Neural cell (in vitro differentiated cells): ENCODE results near the gene CST9L.

Source experiments
- EP300 ChIP-seq: fragments of 450-650 bp; conservative IDR thresholded peaks from 2 replicates; pipeline ENCODE4 v1.6.1; 2014; ENCODE audit warnings: antibody characterized with exemption, mild to moderate bottlenecking, moderate library complexity; ENCODE audit not compliant: poor library complexity, severe bottlenecking
- EZH2 ChIP-seq: fragments of 200-600, 300-800 bp; shearing (Covaris generic), sonication (generic); IDR thresholded peaks from 2 replicates; pipeline ENCODE4 v1.6.1; 2014; ENCODE audit warnings: antibody characterized with exemption, low read length, borderline replicate concordance, mild to moderate bottlenecking; ENCODE audit not compliant: insufficient read depth, poor library complexity, severe bottlenecking
- POLR2AphosphoS5 ChIP-seq: IDR thresholded peaks from 2 replicates; pipeline ENCODE4 v1.6.1; 2012
- RAD21 ChIP-seq: fragments of 450-650 bp; conservative IDR thresholded peaks from 2 replicates; pipeline ENCODE4 v1.6.1; 2014; ENCODE audit warnings: antibody characterized with exemption, mild to moderate bottlenecking, moderate library complexity
- REST ChIP-seq: IDR thresholded peaks from 2 replicates; pipeline ENCODE4 v1.6.1; 2012; ENCODE audit warnings: borderline replicate concordance
- TAF1 ChIP-seq: IDR thresholded peaks from 2 replicates; pipeline ENCODE4 v1.6.1; 2012; ENCODE audit warnings: low read depth
- TF ChIP-seq, protein P1 (sequence below): fragments of 450-650 bp; IDR thresholded peaks from 2 replicates; pipeline ENCODE4 v1.5.1; 2014; ENCODE audit warnings: antibody characterized with exemption, mild to moderate bottlenecking, moderate library complexity; ENCODE audit not compliant: poor library complexity, severe bottlenecking

DNA sequence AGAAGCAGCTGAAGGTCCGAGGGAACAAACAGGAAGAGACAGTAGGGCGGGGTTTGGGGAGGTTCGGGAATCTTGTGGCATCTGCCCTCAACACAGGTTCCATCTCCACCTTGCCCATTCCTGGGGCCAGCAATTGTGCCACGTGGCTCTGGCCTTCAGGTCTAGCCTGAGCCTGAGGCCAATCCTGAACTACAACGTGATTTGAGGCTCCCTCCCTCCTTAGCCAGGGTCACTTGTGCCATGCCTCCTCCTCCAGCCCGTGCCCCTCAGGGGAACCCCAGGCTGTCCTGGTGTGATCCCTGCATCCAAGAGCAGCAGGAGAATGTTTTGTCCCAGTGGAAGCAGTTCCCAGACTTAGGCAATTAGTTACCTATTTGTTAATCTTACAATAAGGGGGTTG is 34.4 kb upstream of the CST9L start:
- TF ChIP-seq EP300 = no peak
- TF ChIP-seq, protein P1, sequence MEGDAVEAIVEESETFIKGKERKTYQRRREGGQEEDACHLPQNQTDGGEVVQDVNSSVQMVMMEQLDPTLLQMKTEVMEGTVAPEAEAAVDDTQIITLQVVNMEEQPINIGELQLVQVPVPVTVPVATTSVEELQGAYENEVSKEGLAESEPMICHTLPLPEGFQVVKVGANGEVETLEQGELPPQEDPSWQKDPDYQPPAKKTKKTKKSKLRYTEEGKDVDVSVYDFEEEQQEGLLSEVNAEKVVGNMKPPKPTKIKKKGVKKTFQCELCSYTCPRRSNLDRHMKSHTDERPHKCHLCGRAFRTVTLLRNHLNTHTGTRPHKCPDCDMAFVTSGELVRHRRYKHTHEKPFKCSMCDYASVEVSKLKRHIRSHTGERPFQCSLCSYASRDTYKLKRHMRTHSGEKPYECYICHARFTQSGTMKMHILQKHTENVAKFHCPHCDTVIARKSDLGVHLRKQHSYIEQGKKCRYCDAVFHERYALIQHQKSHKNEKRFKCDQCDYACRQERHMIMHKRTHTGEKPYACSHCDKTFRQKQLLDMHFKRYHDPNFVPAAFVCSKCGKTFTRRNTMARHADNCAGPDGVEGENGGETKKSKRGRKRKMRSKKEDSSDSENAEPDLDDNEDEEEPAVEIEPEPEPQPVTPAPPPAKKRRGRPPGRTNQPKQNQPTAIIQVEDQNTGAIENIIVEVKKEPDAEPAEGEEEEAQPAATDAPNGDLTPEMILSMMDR = no peak
- TF ChIP-seq REST = no peak
- TF ChIP-seq POLR2AphosphoS5 = no peak
- no peak for TF ChIP-seq EZH2
- TF ChIP-seq TAF1 = no peak
- TF ChIP-seq RAD21 = no peak
